Uterus (tissue), 4 donors: Measurements from ENCODE around the gene HDAC5. TPM values are rescaled to one million over a fixed set of nuclear protein-coding genes. Genes with fewer than 3 reads are reported as not detected.

Experiments used
- DNase-seq, 2 donors: peaks; one replicate each; pipeline ENCODE4 v3.0.0-alpha.2; 2019 to 2020
- H3K27ac ChIP-seq, 2 donors: fragments of 200-600 bp; sonication (generic); 1 replicate in 1 of 2; 2 replicates in 1 of 2; pipeline ENCODE4 v1.5.1; 2016 to 2018
- H3K27me3 ChIP-seq, 2 donors: fragments of 200-600 bp; sonication (generic); one replicate each; pipeline ENCODE4 v1.5.1; 2018 to 2019; ENCODE audit warnings: control low read depth in 1 of 2
- H3K36me3 ChIP-seq, 2 donors: fragments of 200-600 bp; sonication (generic); one replicate each; pipeline ENCODE4 v1.5.1; 2019; ENCODE audit warnings: control low read depth in 1 of 2
- H3K4me1 ChIP-seq, 2 donors: fragments of 200-600 bp; sonication (generic); one replicate each; pipeline ENCODE4 v1.5.1; 2018 to 2019; ENCODE audit warnings: control low read depth in 1 of 2
- H3K4me3 ChIP-seq, 2 donors: fragments of 200-600 bp; sonication (generic); 1 replicate in 1 of 2; 2 replicates in 1 of 2; pipeline ENCODE4 v1.5.1; 2018 to 2019; ENCODE audit warnings: mild to moderate bottlenecking in 1 of 2
- H3K9me3 ChIP-seq, 2 donors: fragments of 200-600 bp; sonication (generic); one replicate each; pipeline ENCODE4 v1.5.1; 2019; ENCODE audit warnings: control low read depth in 1 of 2
- POLR2A ChIP-seq, 2 donors: fragments of 450-650 bp; IDR thresholded peaks; one replicate each; pipeline ENCODE4 v1.6.1; 2016; ENCODE audit warnings: antibody characterized with exemption in 2 of 2, mild to moderate bottlenecking in 1 of 2, moderate library complexity in 1 of 2
- intact Hi-C: fragments of 100-400 bp; cut with DNase I; formaldehyde crosslinking; loops from one replicate; pipeline ENCODE4 v1.15.1; 2023; ENCODE audit warnings: low total_unique reads
- total RNA-seq, 4 donors: library from RNA; depleted of rRNA in 3 of 4; stranded (reverse); fragments of >200 nt in 3 of 4; gene quantifications; one replicate each; pipeline versions ENCODE4 v1.1.0 to v1.2.4, GENCODE V29; 2014 to 2023
- TF ChIP-seq, protein P1 (sequence below), 4 experiments: fragments of 200-600 bp in 2 of 4; fragments of 450-650 bp in 2 of 4; sonication (generic) in 2 of 4; IDR thresholded peaks; one replicate each; pipeline ENCODE4 v1.5.1; 2016 to 2019; ENCODE audit warnings: antibody characterized with exemption in 4 of 4, mild to moderate bottlenecking in 2 of 4, moderate library complexity in 1 of 4
- donor health status: DM: yes; HTN: yes; CAD: no.

HDAC5 gene
- total RNA-seq, 4 donors from 2014 or later: 35.9 to 74.1 (median 58.0) TPM

DNA sequence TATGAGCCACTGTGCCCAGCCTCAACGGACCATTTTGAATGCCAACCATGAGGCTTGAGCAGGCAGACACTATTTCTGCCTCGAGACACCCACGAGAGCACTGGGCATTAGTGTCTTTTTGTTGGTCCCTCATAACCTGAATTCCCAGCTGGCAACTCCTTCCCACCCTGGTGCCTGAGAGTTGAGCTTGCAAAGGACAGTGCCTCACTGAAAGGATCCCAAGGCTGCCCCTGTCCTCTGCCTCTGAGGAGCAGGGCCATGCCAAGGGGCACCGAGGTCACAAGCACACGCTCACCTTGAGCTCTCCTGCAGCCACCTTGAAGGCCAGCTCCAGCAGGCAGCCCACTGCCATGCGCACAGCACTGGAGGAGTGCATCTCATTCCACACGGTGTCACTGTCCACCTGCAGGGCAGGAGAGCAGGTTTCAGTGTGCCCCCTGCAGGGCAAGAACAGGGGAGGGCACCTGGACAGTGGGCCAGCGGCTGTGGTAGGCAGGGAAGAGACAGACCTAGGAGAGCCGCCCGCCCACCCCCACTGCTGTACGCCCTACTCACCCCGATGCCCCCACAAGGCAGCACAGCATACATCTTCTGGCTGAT, 40.1 kb downstream of the HDAC5 start:
- H3K9me3 ChIP-seq: no peaks in the 10 kb centered on the region
- no peaks in the 10 kb centered on the region for H3K27me3 ChIP-seq
- no peak for DNase-seq
- H3K4me1 ChIP-seq: no peaks in the 10 kb centered on the region
- intact Hi-C loops: no loop called here
- no peak overlapping the region for H3K27ac ChIP-seq
- no peaks in the 10 kb centered on the region for H3K36me3 ChIP-seq
- TF ChIP-seq, protein P1, sequence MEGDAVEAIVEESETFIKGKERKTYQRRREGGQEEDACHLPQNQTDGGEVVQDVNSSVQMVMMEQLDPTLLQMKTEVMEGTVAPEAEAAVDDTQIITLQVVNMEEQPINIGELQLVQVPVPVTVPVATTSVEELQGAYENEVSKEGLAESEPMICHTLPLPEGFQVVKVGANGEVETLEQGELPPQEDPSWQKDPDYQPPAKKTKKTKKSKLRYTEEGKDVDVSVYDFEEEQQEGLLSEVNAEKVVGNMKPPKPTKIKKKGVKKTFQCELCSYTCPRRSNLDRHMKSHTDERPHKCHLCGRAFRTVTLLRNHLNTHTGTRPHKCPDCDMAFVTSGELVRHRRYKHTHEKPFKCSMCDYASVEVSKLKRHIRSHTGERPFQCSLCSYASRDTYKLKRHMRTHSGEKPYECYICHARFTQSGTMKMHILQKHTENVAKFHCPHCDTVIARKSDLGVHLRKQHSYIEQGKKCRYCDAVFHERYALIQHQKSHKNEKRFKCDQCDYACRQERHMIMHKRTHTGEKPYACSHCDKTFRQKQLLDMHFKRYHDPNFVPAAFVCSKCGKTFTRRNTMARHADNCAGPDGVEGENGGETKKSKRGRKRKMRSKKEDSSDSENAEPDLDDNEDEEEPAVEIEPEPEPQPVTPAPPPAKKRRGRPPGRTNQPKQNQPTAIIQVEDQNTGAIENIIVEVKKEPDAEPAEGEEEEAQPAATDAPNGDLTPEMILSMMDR (IDR thresholded peaks at IDR 0.05): no peak
- no peak for TF ChIP-seq POLR2A (IDR thresholded peaks at IDR 0.05)
- H3K4me3 ChIP-seq: no peak overlapping the region

DNA sequence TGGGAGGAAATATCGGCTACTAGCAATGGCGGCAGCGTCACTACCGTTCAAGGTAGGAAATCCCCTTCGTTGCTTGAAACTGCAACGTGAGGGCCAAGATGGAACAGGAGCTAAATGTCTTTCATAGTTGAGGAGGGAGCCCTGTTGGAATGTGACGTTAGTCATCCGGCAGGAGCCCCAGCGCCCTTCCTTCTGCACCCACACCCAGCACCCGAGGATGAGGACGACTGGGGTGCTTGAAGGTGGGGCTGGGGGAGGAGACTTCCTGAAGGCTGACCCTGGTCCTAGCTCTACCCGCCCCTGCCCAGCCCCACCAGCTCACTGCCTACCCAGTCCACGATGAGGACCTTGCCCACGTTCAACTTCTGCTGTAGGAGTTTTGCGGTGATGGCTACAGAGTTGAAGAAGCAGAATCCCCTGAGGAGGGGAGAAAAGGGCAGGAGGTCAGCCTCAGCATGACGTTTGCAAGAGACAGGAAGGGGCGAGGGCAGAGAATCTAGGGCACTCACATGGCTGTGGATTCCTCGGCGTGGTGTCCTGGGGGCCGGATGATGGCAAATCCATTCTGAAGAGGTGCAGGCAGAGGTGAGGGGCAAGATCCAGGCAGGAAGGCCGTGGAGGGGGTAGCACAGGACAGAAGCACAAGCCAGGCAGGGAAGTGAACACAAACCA, 41.0 kb downstream of the HDAC5 start:
- no peak overlapping the region for H3K27ac ChIP-seq
- intact Hi-C loops: no loop called here
- no peaks in the 10 kb centered on the region for H3K27me3 ChIP-seq
- TF ChIP-seq, protein P1 (IDR thresholded peaks at IDR 0.05): no peak
- no peak overlapping the region for H3K4me3 ChIP-seq
- no peak for DNase-seq
- no peaks in the 10 kb centered on the region for H3K36me3 ChIP-seq
- no peaks in the 10 kb centered on the region for H3K4me1 ChIP-seq
- no peaks in the 10 kb centered on the region for H3K9me3 ChIP-seq

DNA sequence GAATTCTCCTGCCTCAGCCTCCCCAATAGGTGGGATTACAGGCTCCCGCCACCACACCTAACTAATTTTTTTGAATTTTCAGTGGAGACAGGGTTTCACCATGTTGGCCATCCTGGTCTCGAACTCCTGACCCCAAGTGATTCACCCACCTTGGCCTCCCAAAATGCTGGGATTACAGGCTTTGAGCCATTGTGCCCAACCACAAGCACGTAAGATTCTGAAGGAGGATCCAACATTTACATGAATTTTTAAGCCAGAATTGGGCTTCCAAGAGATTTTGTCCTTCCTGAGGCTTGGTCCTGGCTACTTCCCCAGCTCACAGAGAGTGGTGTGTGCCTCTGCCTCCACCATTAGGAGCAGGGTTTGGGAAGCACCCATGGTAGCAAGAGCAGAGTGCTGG, 41.8 kb downstream of the HDAC5 start:
- DNase-seq: no peak
- Histone ChIP-seq H3K27me3 (no peaks in the 10 kb centered on the region), H3K27ac (no peak overlapping the region), H3K4me3 (no peak overlapping the region), H3K9me3 (no peaks in the 10 kb centered on the region), H3K36me3 (no peaks in the 10 kb centered on the region), H3K4me1 (no peaks in the 10 kb centered on the region)
- TF ChIP-seq, protein P1 (IDR thresholded peaks at IDR 0.05): no peak
- TF ChIP-seq POLR2A (IDR thresholded peaks at IDR 0.05): no peak
- intact Hi-C loops: no loop called here

DNA sequence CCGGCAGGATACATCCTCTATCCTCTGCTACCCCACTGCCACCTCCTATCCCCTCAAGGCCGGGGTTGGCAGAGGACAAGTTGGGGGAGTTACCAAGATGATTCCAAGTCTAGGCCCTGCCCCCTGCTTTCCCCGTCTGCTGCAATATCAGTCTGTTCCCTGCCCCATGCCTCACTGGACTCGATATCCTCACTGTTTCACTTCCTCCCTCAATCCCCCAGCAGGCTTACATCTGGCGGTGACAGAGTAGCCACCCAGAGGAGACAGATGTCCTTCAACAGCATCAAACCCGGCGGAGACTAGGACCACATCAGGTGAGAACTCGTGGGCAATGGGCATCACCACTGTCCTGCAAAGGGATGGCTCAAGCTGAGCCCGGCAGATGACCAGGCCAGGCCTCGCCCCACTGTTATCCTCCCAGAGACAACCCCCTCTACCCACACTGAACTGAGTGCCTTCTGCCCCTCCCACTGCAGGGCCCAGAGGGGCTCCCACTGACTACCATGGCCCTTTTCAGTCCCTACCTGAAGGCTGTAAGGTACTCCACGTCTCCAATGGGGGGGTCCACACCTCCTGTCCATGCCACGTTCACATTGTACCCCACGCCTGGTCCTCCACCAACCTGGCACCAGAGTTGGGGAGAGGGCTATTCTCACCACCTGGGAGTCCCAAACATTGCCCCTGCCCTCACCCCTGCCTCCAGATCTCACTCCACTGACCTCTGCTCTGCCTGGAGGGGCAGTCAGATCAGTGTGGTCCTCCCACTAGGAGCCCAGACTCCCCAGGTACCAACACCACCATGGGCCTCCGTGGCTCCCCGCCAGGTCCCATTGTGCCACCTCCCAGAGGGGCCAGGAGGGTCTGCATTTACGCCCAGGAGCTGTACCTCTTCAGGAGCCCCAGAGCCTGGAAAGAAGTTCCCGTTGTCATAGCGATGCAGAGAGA, 43.3 kb downstream of the HDAC5 start:
- H3K4me3 ChIP-seq: no peak overlapping the region
- intact Hi-C loops: no loop called here
- H3K4me1 ChIP-seq: no peaks in the 10 kb centered on the region
- no peaks in the 10 kb centered on the region for H3K27me3 ChIP-seq
- TF ChIP-seq, protein P1 (IDR thresholded peaks at IDR 0.05): no peak
- no peak for TF ChIP-seq POLR2A (IDR thresholded peaks at IDR 0.05)
- no peaks in the 10 kb centered on the region for H3K9me3 ChIP-seq
- no peak overlapping the region for H3K27ac ChIP-seq
- H3K36me3 ChIP-seq: no peaks in the 10 kb centered on the region
- DNase-seq: no peak

DNA sequence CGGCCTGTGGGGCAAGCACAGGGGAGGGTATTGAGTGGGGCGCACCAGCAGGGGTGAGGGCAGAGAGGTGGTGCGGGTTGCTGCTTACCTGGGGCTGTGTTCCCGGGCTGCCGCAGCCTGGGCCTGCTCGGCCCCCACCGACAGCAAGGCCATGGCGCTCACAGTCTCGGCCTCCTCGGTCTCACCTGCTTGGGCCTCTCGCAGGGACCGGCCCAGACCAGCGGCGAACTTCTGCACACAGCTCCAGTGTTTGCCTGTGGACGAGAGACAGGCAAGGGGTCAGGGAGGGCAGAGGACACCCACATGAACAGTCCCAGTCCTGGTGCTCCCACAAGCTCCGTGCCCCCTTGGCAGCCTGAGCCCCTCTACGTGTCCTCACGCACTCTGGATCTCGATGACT, 45.0 kb downstream of the HDAC5 start:
- no peaks in the 10 kb centered on the region for H3K27me3 ChIP-seq
- no peaks in the 10 kb centered on the region for H3K9me3 ChIP-seq
- H3K4me1 ChIP-seq: no peaks in the 10 kb centered on the region
- intact Hi-C loops: no loop called here
- no peak for DNase-seq
- no peak overlapping the region for H3K4me3 ChIP-seq
- TF ChIP-seq, protein P1 (IDR thresholded peaks at IDR 0.05): no peak
- TF ChIP-seq POLR2A (IDR thresholded peaks at IDR 0.05): no peak
- H3K36me3 ChIP-seq: no peaks in the 10 kb centered on the region
- no peak overlapping the region for H3K27ac ChIP-seq
